T-helper 17 cell (primary cell): ENCODE data around the gene MYNN. TPM values are rescaled to one million over a fixed set of nuclear protein-coding genes. Genes with fewer than 3 reads are reported as not detected.
A peak's percentile ranks its signal among the peaks of the same experiment; 100 is the strongest.
"Not testable (repeated sequence)": the region's sequence is repeated elsewhere in the genome, so short reads cannot be mapped to it uniquely, and the experiment has no call there.

Experiments
- ATAC-seq: fragments of 150-1000 bp; cut with Tn5 transposase; 2 replicates; pipeline ENCODE4 v1.10.0; 2021; ENCODE audit warnings: mild to moderate bottlenecking, moderate library complexity
- DNase-seq, 3 donors: peaks; one replicate each; pipeline versions ENCODE4 v3.0.0 to v3.0.0-alpha.2; 2020 to 2021
- H3K9me3 ChIP-seq: one replicate; pipeline ENCODE4 v1.7.0; 2013; ENCODE audit warnings: low read length, mild to moderate bottlenecking; ENCODE audit not compliant: control insufficient read depth, poor library complexity, severe bottlenecking
- H3K27ac Mint-ChIP-seq: one replicate; pipeline ENCODE4 v1.8.0; 2022; ENCODE audit warnings: mild to moderate bottlenecking, moderate library complexity, mixed read lengths
- H3K27me3 Mint-ChIP-seq: one replicate; pipeline ENCODE4 v1.8.0; 2022; ENCODE audit warnings: mixed read lengths
- H3K36me3 Mint-ChIP-seq: one replicate; pipeline ENCODE4 v1.8.0; 2022; ENCODE audit warnings: low read depth, mixed read lengths
- H3K4me1 Mint-ChIP-seq: one replicate; pipeline ENCODE4 v1.8.0; 2022; ENCODE audit warnings: mild to moderate bottlenecking, mixed read lengths
- H3K4me3 Mint-ChIP-seq: one replicate; pipeline ENCODE4 v1.8.0; 2022; ENCODE audit warnings: mild to moderate bottlenecking, moderate library complexity, mixed read lengths
- total RNA-seq, 4 donors: library from RNA in 2 of 4; stranded (reverse) in 2 of 4; gene quantifications; one replicate each; pipeline ENCODE4 v1.2.3 and lab custom pipeline; 2022 to 2026

Gene MYNN
- 10 to 100 TPM; 21.0 to 21.2 TPM for total RNA-seq
- total RNA-seq (lab: John Stamatoyannopoulos, UW): 58.6 to 60.4 reads per million in 2 donors

DNA sequence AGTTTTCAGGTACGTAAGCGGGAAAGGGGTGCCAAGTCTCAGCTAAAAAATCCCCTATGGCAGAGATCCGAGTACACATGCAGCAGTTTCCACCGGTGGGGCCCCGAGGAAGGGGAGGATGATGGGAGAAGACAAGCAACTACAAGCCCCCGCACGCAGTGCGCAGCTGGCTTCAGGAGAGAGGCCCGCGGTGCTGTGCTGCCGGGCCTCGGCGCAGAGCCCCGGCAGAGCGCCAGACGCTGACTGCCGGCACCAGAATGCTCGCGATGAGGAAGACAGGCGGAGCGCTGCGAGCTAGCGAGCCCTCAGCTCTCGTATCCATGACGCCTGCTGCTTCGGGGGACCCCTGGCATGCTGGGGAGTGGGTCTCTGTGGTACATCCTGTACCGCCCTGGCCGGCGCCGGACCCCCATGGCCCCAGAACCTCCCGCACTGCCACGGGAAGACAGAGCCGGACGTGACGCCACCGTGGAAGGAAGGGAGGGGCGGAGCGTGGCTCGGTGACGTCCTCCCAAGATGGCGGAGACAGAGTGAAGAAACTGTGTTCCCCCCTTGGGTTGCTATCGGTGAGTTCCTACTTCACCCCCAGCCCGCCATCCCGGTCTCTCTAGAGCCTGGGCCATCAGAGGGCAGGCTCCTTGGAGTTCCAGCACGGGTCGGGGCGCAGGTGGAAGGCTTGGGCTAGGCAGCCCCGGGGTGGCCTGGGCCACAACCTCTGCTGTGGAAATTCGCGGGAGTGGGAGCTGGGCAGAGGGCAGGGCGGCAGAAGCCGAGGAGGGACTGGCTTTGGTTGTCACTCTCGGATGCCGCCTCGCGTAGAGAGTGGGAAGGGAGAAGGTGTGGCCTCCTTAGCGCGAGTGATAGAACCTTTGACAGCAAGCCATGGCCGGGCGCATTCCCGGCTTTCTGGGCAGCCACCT, at the start of gene MYNN:
Gene MYNN, plus strand, starts transcription at position 500 of the 920 bp plus-strand sequence. CDS start 900 bp downstream, outside the sequence.
- ATAC-seq (peak; percentile 85), DNase-seq (peak; percentile 78 to 85 (median 81))
- Mint-ChIP-seq H3K27me3 (no peaks in the 10 kb centered on the region), H3K4me1 (peaks cover 44% of the 10 kb centered on the region), H3K4me3 (peak within 1 kb of the TSS; percentile 99), H3K27ac (peak within 1 kb of the TSS; percentile 100), H3K36me3 (peaks cover 3% of the 10 kb centered on the region)
- H3K9me3 ChIP-seq: no peaks in the 10 kb centered on the region

GRCh38 chr3:169731857-169732256, 41.3 kb upstream of the MYNN start:
- peaks cover 17% of the 10 kb centered on the region for H3K27me3 Mint-ChIP-seq
- not testable (repeated sequence) for H3K4me1 Mint-ChIP-seq, H3K27ac Mint-ChIP-seq, H3K36me3 Mint-ChIP-seq, H3K4me3 Mint-ChIP-seq, ATAC-seq, H3K9me3 ChIP-seq, DNase-seq

DNA sequence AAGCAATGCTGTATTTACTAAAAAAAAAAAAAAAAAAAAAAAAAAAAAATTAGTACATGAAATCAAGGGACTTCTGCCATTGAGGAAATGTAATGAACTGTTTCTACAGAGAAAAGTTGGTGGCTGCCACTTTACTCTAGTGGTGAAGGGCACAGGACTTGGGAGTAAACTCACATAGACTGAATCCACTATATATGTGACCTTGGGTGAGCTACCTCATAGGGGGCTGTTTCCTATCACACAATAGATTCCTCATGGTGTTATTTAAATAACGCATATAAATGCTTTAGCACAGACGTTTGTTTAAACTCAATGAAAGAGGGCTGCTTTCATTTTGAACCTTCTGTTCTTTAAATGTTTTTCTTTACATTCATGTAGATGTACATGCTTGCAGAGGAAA, 34.1 kb upstream of the MYNN start:
- no peaks in the 10 kb centered on the region for H3K36me3 Mint-ChIP-seq
- H3K4me3 Mint-ChIP-seq: no peak overlapping the region
- H3K27ac Mint-ChIP-seq: no peak overlapping the region
- no peak for DNase-seq
- H3K4me1 Mint-ChIP-seq: no peaks in the 10 kb centered on the region
- H3K27me3 Mint-ChIP-seq: peaks cover 5% of the 10 kb centered on the region
- no peak for ATAC-seq
- no peaks in the 10 kb centered on the region for H3K9me3 ChIP-seq

- no peak overlapping the region for H3K27ac Mint-ChIP-seq
Measured at GRCh38 chr3:169744366-169745054, 28.7 kb upstream of the MYNN start.

GRCh38 chr3:169746924-169747323, 26.3 kb upstream of the MYNN start:
- peaks cover 57% of the 10 kb centered on the region for H3K27me3 Mint-ChIP-seq
- ATAC-seq: no peak
- H3K4me3 Mint-ChIP-seq: no peak overlapping the region
- peak overlapping the region; percentile 32 for H3K27ac Mint-ChIP-seq
- H3K9me3 ChIP-seq: no peaks in the 10 kb centered on the region
- H3K4me1 Mint-ChIP-seq: no peaks in the 10 kb centered on the region
- no peak for DNase-seq
- peaks cover 7% of the 10 kb centered on the region for H3K36me3 Mint-ChIP-seq

More at GRCh38 chr3:169744366-169745054, 28.7 kb upstream of the MYNN start:
- no peaks in the 10 kb centered on the region for H3K4me1 Mint-ChIP-seq
- no peaks in the 10 kb centered on the region for H3K9me3 ChIP-seq
- no peak overlapping the region for H3K4me3 Mint-ChIP-seq
- no peak for ATAC-seq
- no peak for DNase-seq
- peaks cover 7% of the 10 kb centered on the region for H3K36me3 Mint-ChIP-seq
- H3K27me3 Mint-ChIP-seq: peaks cover 46% of the 10 kb centered on the region

DNA sequence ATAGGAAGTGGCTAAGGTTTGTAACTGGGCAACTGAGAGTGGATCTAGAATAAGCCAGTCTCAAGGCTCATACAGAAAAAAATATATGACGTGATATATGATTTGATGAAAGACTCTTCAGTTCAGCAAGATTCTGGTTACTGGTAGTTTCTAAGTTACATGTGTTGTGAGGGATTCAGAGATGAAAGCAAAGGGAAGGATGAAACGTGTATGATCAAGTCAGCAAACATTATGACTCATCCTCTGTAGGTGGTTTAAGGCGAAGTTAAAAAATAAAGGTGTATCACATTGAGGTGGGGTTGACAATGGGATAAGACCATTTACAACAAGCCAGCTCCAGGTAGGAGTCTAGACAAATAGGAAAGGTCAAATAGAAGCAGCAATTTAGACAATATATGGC, 24.5 kb upstream of the MYNN start:
- H3K4me1 Mint-ChIP-seq: no peaks in the 10 kb centered on the region
- H3K36me3 Mint-ChIP-seq: peaks cover 7% of the 10 kb centered on the region
- no peaks in the 10 kb centered on the region for H3K9me3 ChIP-seq
- no peak for DNase-seq
- H3K4me3 Mint-ChIP-seq: no peak overlapping the region
- H3K27ac Mint-ChIP-seq: no peak overlapping the region
- ATAC-seq: peak; percentile 30
- H3K27me3 Mint-ChIP-seq: peaks cover 63% of the 10 kb centered on the region

DNA sequence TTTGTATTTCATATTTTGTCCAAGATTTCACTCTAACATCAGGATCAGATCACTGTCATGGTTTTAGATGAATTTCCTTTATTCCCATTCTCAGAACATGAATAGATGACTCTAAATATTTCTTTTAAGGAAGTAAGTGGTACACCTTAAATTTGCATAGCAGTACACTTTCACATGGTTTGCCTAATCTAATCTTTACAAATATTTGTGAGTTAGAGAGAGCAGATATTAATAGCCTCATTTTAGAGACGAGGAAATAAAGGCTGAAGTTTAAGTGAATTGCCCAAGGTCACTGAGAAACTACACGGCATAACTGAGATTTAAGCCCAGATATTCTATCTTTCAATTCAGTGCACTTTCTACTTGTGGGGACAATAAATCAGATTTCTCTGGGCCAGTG, 22.5 kb upstream of the MYNN start:
- Mint-ChIP-seq H3K4me3 (no peak overlapping the region), H3K27ac (no peak overlapping the region), H3K27me3 (peaks cover 63% of the 10 kb centered on the region), H3K4me1 (no peaks in the 10 kb centered on the region), H3K36me3 (peaks cover 7% of the 10 kb centered on the region)
- H3K9me3 ChIP-seq: no peaks in the 10 kb centered on the region
- ATAC-seq: no peak
- DNase-seq: no peak

- ATAC-seq (no peak), DNase-seq (no peak)
- no peaks in the 10 kb centered on the region for H3K9me3 ChIP-seq
- Mint-ChIP-seq H3K4me3 (no peak overlapping the region), H3K27me3 (peaks cover 52% of the 10 kb centered on the region), H3K36me3 (peaks cover 4% of the 10 kb centered on the region), H3K27ac (no peak overlapping the region), H3K4me1 (no peaks in the 10 kb centered on the region)
Measured at GRCh38 chr3:169751875-169752274, 21.3 kb upstream of the MYNN start.

DNA sequence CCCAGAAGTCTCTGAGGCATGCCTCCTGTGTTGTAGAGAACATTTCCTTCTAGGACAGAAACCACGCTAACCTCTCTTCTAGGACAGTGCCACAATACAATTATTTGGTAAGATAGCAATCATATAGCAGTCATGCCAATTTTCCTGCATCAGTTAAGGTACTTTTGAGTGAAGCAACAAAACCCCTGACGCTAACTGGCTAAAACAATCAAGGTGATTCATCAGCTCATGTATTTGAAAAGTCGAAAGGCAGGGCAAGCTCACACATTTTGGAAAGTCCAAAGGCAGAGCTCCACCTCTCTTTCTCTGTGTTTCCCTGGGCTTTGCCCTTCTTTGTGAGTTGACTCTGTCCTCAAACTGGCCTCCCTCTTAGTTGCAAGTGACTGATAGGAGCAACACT, 18.5 kb upstream of the MYNN start:
- DNase-seq (no peak), ATAC-seq (no peak)
- Mint-ChIP-seq H3K27me3 (peaks cover 26% of the 10 kb centered on the region), H3K4me1 (peaks cover 6% of the 10 kb centered on the region), H3K27ac (no peak overlapping the region), H3K36me3 (no peaks in the 10 kb centered on the region), H3K4me3 (no peak overlapping the region)
- H3K9me3 ChIP-seq: no peaks in the 10 kb centered on the region

DNA sequence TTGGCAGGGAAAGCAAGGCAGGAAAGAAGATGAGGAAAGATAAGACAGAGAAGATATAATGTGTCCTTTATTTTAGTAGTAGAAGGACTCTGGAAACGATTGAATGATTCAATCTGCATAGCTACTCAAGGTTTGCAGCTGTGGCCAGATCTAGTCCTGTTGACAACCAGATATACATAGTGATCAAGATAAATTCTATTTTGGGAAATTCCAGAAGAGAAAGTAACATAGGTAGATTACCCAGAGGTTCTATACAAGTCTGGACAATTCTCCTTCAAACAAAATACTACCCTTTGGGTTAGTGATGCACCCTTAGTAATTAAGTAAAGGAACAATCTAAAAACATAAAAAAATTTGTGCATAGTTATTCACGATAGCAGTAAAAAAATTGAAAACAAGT, 17.7 kb upstream of the MYNN start:
- ATAC-seq (no peak), DNase-seq (no peak)
- Mint-ChIP-seq H3K27ac (no peak overlapping the region), H3K36me3 (no peaks in the 10 kb centered on the region), H3K4me1 (peaks cover 6% of the 10 kb centered on the region), H3K27me3 (peaks cover 20% of the 10 kb centered on the region), H3K4me3 (no peak overlapping the region)
- H3K9me3 ChIP-seq: no peaks in the 10 kb centered on the region

- peak overlapping the region; percentile 70 for H3K27ac Mint-ChIP-seq
- peaks cover 5% of the 10 kb centered on the region for H3K27me3 Mint-ChIP-seq
Measured at GRCh38 chr3:169758359-169758994, 14.7 kb upstream of the MYNN start.

DNA sequence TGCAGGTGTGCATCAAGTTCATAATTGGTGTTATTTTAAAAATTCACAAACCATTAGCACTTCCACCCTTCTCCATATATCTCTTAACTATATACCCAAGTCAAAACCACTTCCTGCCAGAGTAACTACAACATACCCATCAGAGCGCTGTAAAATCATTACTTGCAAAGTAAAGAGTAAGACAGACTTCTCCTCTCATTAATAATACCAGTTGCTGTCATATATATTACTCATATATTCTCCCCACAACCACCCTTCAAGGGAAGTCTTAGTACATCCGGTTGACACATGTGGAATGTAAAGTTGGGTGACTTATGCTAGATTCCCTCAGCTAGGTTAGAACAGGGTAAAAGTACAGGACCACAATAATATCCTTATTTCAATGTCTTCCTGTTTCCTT, 13.9 kb upstream of the MYNN start:
- H3K27ac Mint-ChIP-seq: peak overlapping the region; percentile 70
- H3K36me3 Mint-ChIP-seq: no peaks in the 10 kb centered on the region
- H3K9me3 ChIP-seq: no peaks in the 10 kb centered on the region
- peaks cover 13% of the 10 kb centered on the region for H3K4me1 Mint-ChIP-seq
- DNase-seq (no peak), ATAC-seq (peak; percentile 45)
- H3K4me3 Mint-ChIP-seq: peak overlapping the region; percentile 1
- peaks cover 5% of the 10 kb centered on the region for H3K27me3 Mint-ChIP-seq

More at GRCh38 chr3:169758359-169758994, 14.7 kb upstream of the MYNN start:
- no peaks in the 10 kb centered on the region for H3K9me3 ChIP-seq
- DNase-seq (no peak), ATAC-seq (no peak)
- H3K4me3 Mint-ChIP-seq: no peak overlapping the region
- H3K4me1 Mint-ChIP-seq: peaks cover 9% of the 10 kb centered on the region
- H3K36me3 Mint-ChIP-seq: no peaks in the 10 kb centered on the region

GRCh38 chr3:169760479-169760878, 12.7 kb upstream of the MYNN start:
- Mint-ChIP-seq H3K4me3 (no peak overlapping the region), H3K36me3 (no peaks in the 10 kb centered on the region), H3K4me1 (peaks cover 15% of the 10 kb centered on the region), H3K27ac (no peak overlapping the region), H3K27me3 (no peaks in the 10 kb centered on the region)
- H3K9me3 ChIP-seq: no peaks in the 10 kb centered on the region
- no peak for DNase-seq
- no peak for ATAC-seq
